SK-N-SH (cell line): Measurements from ENCODE around the gene LRRFIP2. TPM values are rescaled to one million over a fixed set of nuclear protein-coding genes. Genes with fewer than 3 reads are reported as not detected.

Experiments
- CTCF ChIA-PET: fragments of 300-600, 350-600 bp; formaldehyde crosslinking; extraction: SDS; loops from one replicate; lab custom pipeline; 2021; lab: Yijun Ruan, JAX
- POLR2A ChIA-PET: fragments of 350-600 bp; sonication (Branson Sonifier 250); formaldehyde crosslinking; extraction: SDS; loops from one replicate; lab custom pipeline; 2020; ENCODE audit warnings: antibody characterized with exemption, inconsistent platforms; lab: Yijun Ruan, JAX
- DNase-seq: peaks from one replicate; pipeline ENCODE4 v3.0.0; 2012
- H2AFZ ChIP-seq: fragments of 200-600 bp; sonication (generic); 2 replicates; pipeline ENCODE4 v1.8.1; 2016; ENCODE audit warnings: antibody characterized with exemption, mild to moderate bottlenecking, low read depth
- H3F3A ChIP-seq: fragments of 200-600 bp; sonication (generic); replicated peaks from 2 replicates; pipeline ENCODE3; 2016; ENCODE audit warnings: antibody characterized with exemption, mild to moderate bottlenecking; ENCODE audit not compliant: insufficient read depth
- H3K27ac ChIP-seq, 2 experiments: fragments of 200-500 bp in 1 of 2; fragments of 200-600 bp in 1 of 2; sonication (Bioruptor generic) in 1 of 2; sonication (generic), shearing (Covaris generic) in 1 of 2; 2 replicates each; pipeline versions ENCODE4 v1.5.1 to v1.6.1; 2014 to 2016; ENCODE audit warnings: low read depth in 2 of 2, inconsistent platforms in 1 of 2, low read length in 1 of 2, mild to moderate bottlenecking in 1 of 2, mixed read lengths in 1 of 2
- H3K27me3 ChIP-seq: fragments of 200-600 bp; sonication (generic), shearing (Covaris generic); 2 replicates; pipeline ENCODE4 v1.6.1; 2016; ENCODE audit warnings: mixed run types; ENCODE audit not compliant: insufficient read depth
- H3K36me3 ChIP-seq, 2 experiments: fragments of 200-500 bp in 1 of 2; fragments of 200-600 bp in 1 of 2; sonication (Bioruptor generic) in 1 of 2; sonication (generic) in 1 of 2; replicated peaks in 1 of 2; 2 replicates each; pipeline versions ENCODE3 to v1.5.1; 2014 to 2016; ENCODE audit warnings: low read length in 1 of 2, mild to moderate bottlenecking in 1 of 2; ENCODE audit not compliant: insufficient read depth in 2 of 2, control insufficient read depth in 1 of 2
- H3K4me1 ChIP-seq, 2 experiments: fragments of 200-500 bp in 1 of 2; fragments of 200-600 bp in 1 of 2; sonication (Bioruptor generic) in 1 of 2; sonication (generic), shearing (Covaris generic) in 1 of 2; 2 replicates each; pipeline versions ENCODE4 v1.5.1 to v1.6.1; 2014 to 2016; ENCODE audit warnings: low read depth in 1 of 2, low read length in 1 of 2, mixed run types in 1 of 2; ENCODE audit not compliant: insufficient read depth in 2 of 2, control insufficient read depth in 1 of 2
- H3K4me2 ChIP-seq: fragments of 200-600 bp; sonication (generic), shearing (Covaris generic); 2 replicates; pipeline ENCODE4 v1.6.1; 2017; ENCODE audit warnings: mixed run types
- H3K4me3 ChIP-seq, 2 experiments: fragments of 200-500 bp in 1 of 2; fragments of 200-600 bp in 1 of 2; sonication (Bioruptor generic) in 1 of 2; sonication (generic), shearing (Covaris generic) in 1 of 2; 2 replicates each; pipeline versions ENCODE4 v1.5.1 to v1.8.1; 2014 to 2016; ENCODE audit warnings: low read depth in 2 of 2, inconsistent platforms in 1 of 2, low read length in 1 of 2, mild to moderate bottlenecking in 1 of 2, mixed read lengths in 1 of 2, moderate library complexity in 1 of 2
- H3K79me2 ChIP-seq: fragments of 200-600 bp; sonication (generic); 2 replicates; pipeline ENCODE4 v1.8.1; 2017; ENCODE audit warnings: mild to moderate bottlenecking; ENCODE audit not compliant: insufficient read depth
- H3K9ac ChIP-seq: fragments of 200-600 bp; sonication (generic); 2 replicates; pipeline ENCODE4 v1.6.1; 2017; ENCODE audit warnings: mixed run types
- H3K9me2 ChIP-seq: fragments of 200-600 bp; sonication (generic); 2 replicates; pipeline ENCODE4 v1.6.1; 2017; ENCODE audit warnings: mixed run types
- H3K9me3 ChIP-seq: fragments of 200-600 bp; sonication (generic); 2 replicates; pipeline ENCODE4 v1.6.1; 2017; ENCODE audit warnings: mixed run types, mild to moderate bottlenecking, moderate library complexity
- H4K20me1 ChIP-seq: fragments of 200-600 bp; sonication (generic); 2 replicates; pipeline ENCODE4 v1.6.1; 2017; ENCODE audit warnings: mild to moderate bottlenecking, mixed run types; ENCODE audit not compliant: insufficient read depth
- CHD2 ChIP-seq: fragments of 150-350 bp; IDR thresholded peaks from 2 replicates; pipeline ENCODE4 v1.6.1; 2018; ENCODE audit warnings: low read length; ENCODE audit not compliant: partially characterized antibody
- EP300 ChIP-seq, 2 experiments: IDR thresholded peaks; 2 replicates each; pipeline versions ENCODE4 v1.4.0 to v1.6.1; 2012; ENCODE audit warnings: borderline replicate concordance in 1 of 2, low read depth in 1 of 2, low read length in 1 of 2
- EZH2phosphoT487 ChIP-seq: fragments of 200-600 bp; sonication (generic); IDR thresholded peaks from 2 replicates; pipeline ENCODE4 v1.6.1; 2017; ENCODE audit warnings: low read depth, mixed run types, mild to moderate bottlenecking, antibody characterized with exemption, moderate library complexity, borderline replicate concordance
- FOSL2 ChIP-seq: IDR thresholded peaks from 2 replicates; pipeline ENCODE4 v1.4.0; 2012; ENCODE audit warnings: low read depth, mild to moderate bottlenecking, moderate library complexity, borderline replicate concordance
- FOXJ3 ChIP-seq: sonication (generic); formaldehyde crosslinking; IDR thresholded peaks from 2 replicates; pipeline ENCODE4 v1.5.1; 2020; ENCODE audit warnings: mild to moderate bottlenecking, missing genetic modification reagents
- GATA2 ChIP-seq: sonication (generic); formaldehyde crosslinking; IDR thresholded peaks from 2 replicates; pipeline ENCODE4 v1.5.0; 2020; ENCODE audit warnings: mild to moderate bottlenecking, missing genetic modification reagents
- IRF3 ChIP-seq: fragments of 150-350 bp; IDR thresholded peaks from 2 replicates; pipeline ENCODE4 v1.6.1; 2016; ENCODE audit warnings: mild to moderate bottlenecking, low read depth, low read length
- MAX ChIP-seq: IDR thresholded peaks from 2 replicates; pipeline ENCODE4 v1.4.0; 2012; ENCODE audit warnings: low read depth
- MEF2A ChIP-seq: IDR thresholded peaks from 2 replicates; pipeline ENCODE4 v1.4.0; 2012; ENCODE audit warnings: low read depth, borderline replicate concordance
- MXI1 ChIP-seq: IDR thresholded peaks from 2 replicates; pipeline ENCODE4 v1.6.1; 2012; ENCODE audit warnings: mild to moderate bottlenecking, low read depth, low read length, improper control_type of control experiment
- NFIC ChIP-seq: IDR thresholded peaks from 2 replicates; pipeline ENCODE4 v1.4.0; 2012; ENCODE audit warnings: borderline replicate concordance
- POLR2AphosphoS5 ChIP-seq: IDR thresholded peaks from 2 replicates; pipeline ENCODE4 v1.6.1; 2012; ENCODE audit warnings: low read depth, low read length
- RAD21 ChIP-seq: IDR thresholded peaks from 2 replicates; pipeline ENCODE4 v1.6.1; 2012; ENCODE audit warnings: mild to moderate bottlenecking, low read length
- RCOR1 ChIP-seq: fragments of 150-350 bp; IDR thresholded peaks from 2 replicates; pipeline ENCODE4 v1.6.1; 2017; ENCODE audit warnings: antibody characterized with exemption, low read length
- RFX5 ChIP-seq: IDR thresholded peaks from 2 replicates; pipeline ENCODE4 v1.6.1; 2012; ENCODE audit warnings: mild to moderate bottlenecking, improper control_type of control experiment, low read length
- SIN3A ChIP-seq: IDR thresholded peaks from 2 replicates; pipeline ENCODE4 v1.6.1; 2012; ENCODE audit warnings: low read depth, mild to moderate bottlenecking, low read length, moderate library complexity, borderline replicate concordance
- TEAD4 ChIP-seq: IDR thresholded peaks from 2 replicates; pipeline ENCODE4 v1.4.0; 2012; ENCODE audit warnings: mild to moderate bottlenecking, borderline replicate concordance; ENCODE audit not compliant: insufficient read depth
- USF1 ChIP-seq: IDR thresholded peaks from 2 replicates; pipeline ENCODE4 v1.4.0; 2012; ENCODE audit warnings: low read depth, borderline replicate concordance
- YY1 ChIP-seq: IDR thresholded peaks from 2 replicates; pipeline ENCODE4 v1.4.0; 2012; ENCODE audit warnings: low read depth, mild to moderate bottlenecking
- ZBTB33 ChIP-seq: IDR thresholded peaks from 2 replicates; pipeline ENCODE4 v1.4.0; 2012; ENCODE audit warnings: low read depth, borderline replicate concordance
- WGBS: methylation state at CpG from one replicate; pipeline ENCODE4 v1.1.6; 2017; ENCODE audit warnings: low lambda C conversion rate; 5-methylcytosine and 5-hydroxymethylcytosine counted together
- polyA plus RNA-seq, 3 experiments: library from polyadenylated mRNA; depleted of rRNA; stranded (reverse); fragments of >200 nt; gene quantifications; 2 replicates each; pipeline ENCODE4 v1.2.3, GENCODE V29; 2012

Gene LRRFIP2
- polyA plus RNA-seq, 1 of the 3 experiments (the other 2 are of a cell fraction): 27.2 TPM

- H2AFZ ChIP-seq: no peak overlapping the region
- H3K9ac ChIP-seq: no peak overlapping the region
- 0 out of 4 replicates have a peak, but pooled peaks cover 0 to 6% of the 10 kb centered on the region in 2 experiments for H3K4me1 ChIP-seq
- no peak for DNase-seq
- no peak for TF ChIP-seq SIN3A
- no peak for TF ChIP-seq IRF3
- TF ChIP-seq MEF2A: no peak
- TF ChIP-seq ZBTB33: no peak
- TF ChIP-seq USF1: no peak
- no peak for TF ChIP-seq RAD21
- TF ChIP-seq CHD2: no peak
- no peak for TF ChIP-seq EP300 (IDR thresholded peaks at IDR 0.05; ENCODE audit: borderline replicate concordance in 1 of 2, low read depth in 1 of 2, low read length in 1 of 2)
- TF ChIP-seq TEAD4: no peak
- no peak for TF ChIP-seq EZH2phosphoT487
- TF ChIP-seq POLR2AphosphoS5: no peak
- no peak overlapping the region for H3K4me3 ChIP-seq
- POLR2A ChIA-PET: no interaction called here
- H3F3A ChIP-seq: peaks cover 4% of the 10 kb centered on the region
- H3K4me2 ChIP-seq: no peak overlapping the region
- no peaks in the 10 kb centered on the region for H3K27me3 ChIP-seq
- no peaks in the 10 kb centered on the region for H3K9me3 ChIP-seq
- H3K36me3 ChIP-seq: no peaks in the 10 kb centered on the region
- H3K27ac ChIP-seq: peak overlapping the region in 1 of 2 experiments; percentile 43; a peak in 1 of 4 replicates
- no peaks in the 10 kb centered on the region for H4K20me1 ChIP-seq
- no peaks in the 10 kb centered on the region for H3K79me2 ChIP-seq
- 54% methylated on average over 2 of the region's 2 CpGs for WGBS
- CTCF ChIA-PET: interaction anchor here (1.0 kb wide), 1 partner anchor 13 kb away, joined by 3 read pairs; no protein-coding TSS in a partner anchor
- H3K9me2 ChIP-seq: no peaks in the 10 kb centered on the region
Measured at GRCh38 chr3:37197810-37198371, 23.5 kb upstream of the LRRFIP2 start.

GRCh38 chr3:37194533-37194932 lies 20.2 kb upstream of the LRRFIP2 start:
- CTCF ChIA-PET: no interaction called here
- no peak for TF ChIP-seq FOSL2
- TF ChIP-seq IRF3: no peak
- TF ChIP-seq EZH2phosphoT487: no peak
- TF ChIP-seq SIN3A: no peak
- no peak for TF ChIP-seq RAD21
- TF ChIP-seq RFX5: no peak
- no peak for TF ChIP-seq POLR2AphosphoS5
- no peak for TF ChIP-seq EP300 (IDR thresholded peaks at IDR 0.05; ENCODE audit: borderline replicate concordance in 1 of 2, low read depth in 1 of 2, low read length in 1 of 2)
- TF ChIP-seq MXI1: no peak
- no peak for TF ChIP-seq NFIC
- no peak for TF ChIP-seq RCOR1
- no peak for TF ChIP-seq MAX
- TF ChIP-seq FOXJ3 (CRISPR knock-in tag): no peak
- TF ChIP-seq GATA2 (CRISPR knock-in tag): no peak
- TF ChIP-seq YY1: no peak
- no peak for TF ChIP-seq CHD2

More at GRCh38 chr3:37194533-37194932, 20.2 kb upstream of the LRRFIP2 start:
- Histone ChIP-seq H3K9ac (no peak overlapping the region), H3K4me1 (0 out of 4 replicates have a peak, but pooled peaks cover 0 to 6% of the 10 kb centered on the region in 2 experiments), H4K20me1 (no peaks in the 10 kb centered on the region), H2AFZ (no peak overlapping the region), H3K36me3 (no peaks in the 10 kb centered on the region), H3K4me2 (no peak overlapping the region), H3K27ac (no peak overlapping the region), H3K9me3 (no peaks in the 10 kb centered on the region), H3F3A (peaks cover 4% of the 10 kb centered on the region), H3K79me2 (no peaks in the 10 kb centered on the region), H3K9me2 (no peaks in the 10 kb centered on the region), H3K4me3 (no peak overlapping the region), H3K27me3 (no peaks in the 10 kb centered on the region)
- POLR2A ChIA-PET: no interaction called here
- WGBS: 89% methylated on average over 5 of the region's 5 CpGs
- no peak for DNase-seq
